Right cardiac atrium (tissue), 5 donors: ENCODE results near the gene MOV10L1. TPM values are rescaled to one million over a fixed set of nuclear protein-coding genes. Genes with fewer than 3 reads are reported as not detected.

Experiments
- ATAC-seq, 2 donors: fragments of 200-7000 bp; cut with Tn5 transposase; one replicate each; pipeline versions ENCODE4 v1.8.0 to v1.9.1; 2020; ENCODE audit warnings: moderate library complexity in 2 of 2, mild to moderate bottlenecking in 1 of 2
- DNase-seq, 3 donors: peaks; one replicate each; pipeline ENCODE4 v3.0.0-alpha.2; 2020
- H3K27ac ChIP-seq: one replicate; pipeline ENCODE4 v1.5.1; 2013; ENCODE audit warnings: mild to moderate bottlenecking, low read length, control low read depth, moderate library complexity
- H3K27me3 ChIP-seq: one replicate; pipeline ENCODE4 v1.6.1; 2013; ENCODE audit not compliant: control insufficient read depth, insufficient read depth
- H3K4me1 ChIP-seq: one replicate; pipeline ENCODE4 v1.6.1; 2013; ENCODE audit warnings: low read length; ENCODE audit not compliant: control insufficient read depth, insufficient read depth
- H3K4me3 ChIP-seq: one replicate; pipeline ENCODE4 v1.5.1; 2013; ENCODE audit warnings: low read length, control low read depth
- H3K9me3 ChIP-seq: one replicate; pipeline ENCODE4 v1.6.1; 2013; ENCODE audit warnings: low read length; ENCODE audit not compliant: control insufficient read depth
- WGBS: extraction: QIAGEN DNeasy Blood & Tissue Kit; methylation state at CpG from one replicate; pipeline ENCODE4 v1.1.7; 2013; 5-methylcytosine and 5-hydroxymethylcytosine counted together
- intact Hi-C, 4 donors: fragments of 100-400 bp; cut with DNase I; formaldehyde crosslinking; loops; one replicate each; pipeline versions ENCODE4 v1.11.0 to v1.14.0; 2022 to 2023
- polyA plus RNA-seq: library from polyadenylated mRNA; stranded (reverse); fragments of 200-250 nt; gene quantifications from one replicate; pipeline ENCODE4 v1.2.3, GENCODE V29; 2013
- total RNA-seq, 4 donors: library from RNA; stranded (reverse); fragmentation: NEBNext Ultra II Directional; extraction: Animal tissue kit (Norgen Biotek cat#: 25700); gene quantifications; one replicate each; pipeline ENCODE4 v1.2.1, GENCODE V29; 2021
- donor health status: healthy with polysubstance abuse.
- donor health status: DM: no; HTN: yes; CAD: no.
- donor health status: DM: no; HTN: no; CAD: no.
- donor health status: DM: no; HTN: yes; CAD: no; lungs with severe emphysema.
- donor health status: DM: yes; HTN: yes; CAD: no.

The MOV10L1 gene
- total and polyA plus RNA-seq, 5 donors, result 0.29 to 0.63 (median 0.53) TPM

GRCh38 chr22:50182176-50183081 is 92.6 kb downstream of the MOV10L1 start:
- H3K4me3 ChIP-seq, result no peak overlapping the region
- peaks cover 2% of the 10 kb centered on the region for H3K4me1 ChIP-seq
- intact Hi-C loops, result no loop called here
- no peaks in the 10 kb centered on the region for H3K27me3 ChIP-seq
- no peak overlapping the region for H3K27ac ChIP-seq
- no peaks in the 10 kb centered on the region for H3K9me3 ChIP-seq
- ATAC-seq, result no peak
- 79% methylated on average over 31 of the region's 31 CpGs for WGBS
- DNase-seq, result peak; percentile 25 to 65 (median 57)

DNA sequence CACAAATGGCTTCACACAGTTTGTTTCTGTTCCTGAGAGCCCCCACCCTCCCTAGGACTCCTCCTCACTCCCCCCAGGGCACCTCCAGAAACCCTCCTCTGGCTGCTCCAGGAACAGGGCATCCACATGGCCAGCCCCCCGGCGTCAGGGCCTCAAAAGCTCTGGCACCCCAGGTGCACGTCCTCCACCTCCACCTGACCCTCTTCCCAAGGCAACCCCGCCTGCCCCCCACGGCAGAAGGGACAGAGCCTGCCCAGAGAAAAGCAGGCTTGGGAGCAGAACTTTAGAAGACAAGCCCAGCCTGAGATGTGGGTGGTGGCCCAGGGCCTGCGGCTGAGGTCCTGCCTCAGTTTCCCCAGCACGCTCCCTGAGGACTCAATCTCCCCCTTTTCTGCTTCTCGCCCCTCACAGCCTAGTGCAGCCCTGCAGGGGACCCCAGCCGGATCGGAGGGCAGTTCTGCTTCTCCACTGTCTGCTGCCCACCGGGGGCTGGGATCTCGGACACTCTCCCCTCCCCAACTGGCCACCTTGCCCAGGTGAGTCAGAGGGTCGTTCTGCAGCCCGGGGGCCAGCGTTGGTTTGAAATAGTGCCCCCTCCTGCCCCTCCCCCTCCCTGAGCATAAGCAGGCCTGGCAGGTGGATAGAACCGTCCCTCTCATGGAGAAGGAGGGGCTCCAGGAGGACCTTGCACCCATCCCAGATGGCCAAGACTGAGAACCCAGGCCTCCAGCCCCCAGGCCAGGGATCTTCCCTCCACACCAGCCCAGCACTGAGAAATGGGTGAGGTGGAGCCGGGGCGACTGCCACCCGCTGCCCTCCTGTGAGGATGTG is 93.5 kb downstream of the MOV10L1 start:
- DNase-seq, result peak; percentile 13 to 63 (median 58)

DNA sequence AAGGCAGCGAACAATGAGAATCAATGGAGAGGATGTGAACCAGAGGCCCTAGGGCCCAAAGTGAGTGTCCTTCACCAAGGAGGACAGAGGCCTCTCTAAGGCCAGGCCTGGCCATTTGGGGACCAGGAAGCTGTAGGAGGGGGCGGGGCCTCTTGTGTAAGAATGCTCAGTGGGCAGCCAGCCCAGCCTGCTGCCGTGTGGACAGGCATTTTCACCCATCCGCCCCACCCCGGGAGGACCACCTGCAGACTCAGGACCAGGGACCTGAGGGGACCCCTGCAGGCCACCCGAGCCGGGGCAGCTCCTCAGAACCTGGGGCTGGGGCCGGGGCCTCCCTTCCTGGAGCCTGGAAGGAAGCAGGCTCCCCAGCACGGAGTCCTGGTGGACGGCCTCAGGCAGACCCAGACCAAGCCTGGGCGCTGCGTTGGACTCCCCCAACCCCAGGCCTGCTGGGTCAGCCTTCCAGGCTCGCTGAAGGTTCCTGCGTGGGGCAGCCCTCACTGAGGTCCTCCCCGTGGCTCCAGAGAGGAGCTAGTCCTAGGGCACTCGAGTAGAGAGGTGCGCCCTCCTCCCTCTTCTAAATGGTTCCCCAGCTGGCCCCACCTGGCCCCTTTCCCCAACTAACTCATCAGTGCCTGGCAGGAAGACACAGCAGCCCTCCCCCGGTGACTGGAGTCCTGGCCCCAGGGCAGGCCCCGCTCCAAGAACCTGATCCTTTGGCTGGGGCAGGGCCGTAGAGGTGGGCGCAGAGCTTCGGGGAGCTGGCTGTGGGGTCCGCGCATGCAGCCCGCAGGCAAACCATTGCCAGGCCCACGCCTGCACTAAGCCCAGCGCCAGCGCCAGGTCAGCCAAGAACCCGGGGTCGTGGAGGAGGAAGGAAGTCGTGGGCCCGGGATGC is 94.4 kb downstream of the MOV10L1 start:
- intact Hi-C loops, result no loop called here
- ATAC-seq (peak; percentile 37 to 43), DNase-seq (peak; percentile 84 to 94 (median 92))
- Histone ChIP-seq H3K27ac (no peak overlapping the region), H3K9me3 (no peaks in the 10 kb centered on the region), H3K4me1 (peaks cover 2% of the 10 kb centered on the region), H3K4me3 (peak overlapping the region; percentile 40), H3K27me3 (no peaks in the 10 kb centered on the region)
- 39% methylated on average over 32 of the region's 32 CpGs for WGBS

More for the DNA sequence above, 93.5 kb downstream of the MOV10L1 start:
- H3K27ac ChIP-seq, result no peak overlapping the region
- H3K4me1 ChIP-seq, result peaks cover 2% of the 10 kb centered on the region
- no peak for ATAC-seq
- 87% methylated on average over 19 of the region's 19 CpGs for WGBS
- intact Hi-C loops, result no loop called here
- no peaks in the 10 kb centered on the region for H3K9me3 ChIP-seq
- no peaks in the 10 kb centered on the region for H3K27me3 ChIP-seq
- H3K4me3 ChIP-seq, result no peak overlapping the region

DNA sequence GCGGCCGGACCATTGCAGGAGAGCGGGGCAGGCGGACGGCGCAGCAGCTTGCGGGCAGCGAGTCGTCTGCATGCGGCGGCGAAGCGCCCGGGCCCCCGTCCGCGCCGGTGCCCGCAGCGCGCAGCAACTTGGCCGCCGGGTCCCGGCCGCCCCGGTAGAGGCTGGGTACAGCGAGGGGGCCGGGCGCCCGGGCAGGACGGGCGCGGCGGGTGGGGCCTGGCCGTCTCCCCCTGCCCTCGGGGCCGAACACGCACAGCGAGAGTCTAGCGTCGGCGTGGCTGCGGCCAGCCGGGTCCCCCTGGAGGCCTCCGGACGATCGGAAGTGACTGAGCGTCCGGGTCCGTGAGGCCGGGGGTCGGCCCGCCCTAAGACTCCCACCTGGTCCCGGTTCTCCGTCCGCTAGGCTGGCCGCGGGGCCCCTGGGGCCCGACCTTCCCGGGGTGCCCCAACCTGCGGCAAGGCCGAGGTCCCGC is 95.1 kb downstream of the MOV10L1 start:
- DNase-seq, result peak; percentile 37 to 75 (median 72)
- WGBS, result 18% methylated on average over 63 of the region's 63 CpGs
- H3K4me1 ChIP-seq, result peaks cover 2% of the 10 kb centered on the region
- H3K27me3 ChIP-seq, result no peaks in the 10 kb centered on the region
- intact Hi-C loops, result no loop called here
- peak in 1 of 2 donors; percentile 1 for ATAC-seq
- H3K4me3 ChIP-seq, result peak overlapping the region; percentile 40
- no peak overlapping the region for H3K27ac ChIP-seq
- no peaks in the 10 kb centered on the region for H3K9me3 ChIP-seq

- 2% methylated on average over 88 of the region's 90 CpGs for WGBS
- DNase-seq (peak; percentile 92 to 96 (median 96)), ATAC-seq (peak; percentile 82 to 87)
- Histone ChIP-seq H3K4me1 (peaks cover 2% of the 10 kb centered on the region), H3K4me3 (peak within 1 kb of the TSS; percentile 78), H3K27ac (peak within 1 kb of the TSS; percentile 4), H3K9me3 (no peaks in the 10 kb centered on the region), H3K27me3 (no peaks in the 10 kb centered on the region)
- intact Hi-C loops, result no loop called here
Measured at GRCh38 chr22:50185375-50186087, 95.7 kb downstream of the MOV10L1 start, which contains the start of gene TRABD. TSS of gene TRABD (plus strand) at chr22:50185913. CDS start at chr22:50193061, 7,148 bp downstream.

- H3K27ac ChIP-seq, result peak overlapping the region; percentile 4
- WGBS, result 2% methylated on average over 47 of the region's 47 CpGs
- ATAC-seq (no peak), DNase-seq (peak; percentile 29 to 80 (median 71))
- H3K4me1 ChIP-seq, result peaks cover 2% of the 10 kb centered on the region
- peak overlapping the region; percentile 78 for H3K4me3 ChIP-seq
- H3K27me3 ChIP-seq, result no peaks in the 10 kb centered on the region
- H3K9me3 ChIP-seq, result no peaks in the 10 kb centered on the region
- intact Hi-C loops, result no loop called here
Measured at GRCh38 chr22:50186181-50186714, 96.4 kb downstream of the MOV10L1 start.

- Histone ChIP-seq H3K27ac (no peak overlapping the region), H3K4me1 (peaks cover 2% of the 10 kb centered on the region), H3K4me3 (peak overlapping the region; percentile 78), H3K27me3 (no peaks in the 10 kb centered on the region), H3K9me3 (no peaks in the 10 kb centered on the region)
- peak; percentile 29 to 68 (median 55) for DNase-seq
- 52% methylated on average over 26 of the region's 26 CpGs for WGBS
- intact Hi-C loops, result no loop called here
- ATAC-seq, result no peak
Measured at GRCh38 chr22:50186761-50187523, 97.1 kb downstream of the MOV10L1 start.

DNA sequence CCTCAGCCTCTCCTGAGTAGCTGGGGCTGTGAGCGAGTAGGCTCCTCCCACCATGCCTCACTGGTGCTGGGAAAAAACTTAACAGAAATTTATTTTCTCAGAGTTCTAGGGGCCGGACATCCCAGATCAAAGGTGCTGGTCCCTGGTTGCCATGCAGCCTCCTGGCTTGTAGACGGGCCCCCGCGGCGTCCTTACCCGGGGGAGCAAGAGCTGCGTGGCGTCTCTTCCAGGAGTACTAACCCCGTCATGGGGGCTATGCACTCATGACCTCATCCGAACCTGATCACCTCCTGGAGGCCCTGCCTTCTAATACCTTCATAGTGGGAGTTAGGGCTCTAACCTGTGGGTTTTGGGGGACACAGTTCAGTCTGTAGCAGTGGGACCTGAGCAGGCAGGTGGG is 98.5 kb downstream of the MOV10L1 start:
- peaks cover 2% of the 10 kb centered on the region for H3K4me1 ChIP-seq
- peak in 1 of 3 donors; percentile 56 for DNase-seq
- intact Hi-C loops, result no loop called here
- no peaks in the 10 kb centered on the region for H3K27me3 ChIP-seq
- 95% methylated on average over 11 of the region's 11 CpGs for WGBS
- H3K4me3 ChIP-seq, result no peak overlapping the region
- H3K27ac ChIP-seq, result no peak overlapping the region
- no peaks in the 10 kb centered on the region for H3K9me3 ChIP-seq
- no peak for ATAC-seq

GRCh38 chr22:50189184-50189848 is 99.5 kb downstream of the MOV10L1 start:
- intact Hi-C loops, result no loop called here
- no peaks in the 10 kb centered on the region for H3K9me3 ChIP-seq
- DNase-seq, result peak; percentile 32 to 81 (median 76)
- H3K4me3 ChIP-seq, result no peak overlapping the region
- 72% methylated on average over 20 of the region's 20 CpGs for WGBS
- H3K4me1 ChIP-seq, result no peaks in the 10 kb centered on the region
- no peaks in the 10 kb centered on the region for H3K27me3 ChIP-seq
- peak overlapping the region; percentile 33 for H3K27ac ChIP-seq
- no peak for ATAC-seq
